ENCODE results near the gene RNF217.

GRCh38 chr6:124955108-124955856, 7.0 kb upstream of the RNF217 start:
- no peak for TF ChIP-seq POLR2A (IDR thresholded peaks at IDR 0.05)
- TF ChIP-seq EP300 (IDR thresholded peaks at IDR 0.05) = no peak
